Panc1 (cell line): ENCODE measurements around the gene LMTK2. TPM values are rescaled to one million over a fixed set of nuclear protein-coding genes. Genes with fewer than 3 reads are reported as not detected.
A peak's percentile ranks its signal among the peaks of the same experiment; 100 is the strongest.

Source experiments
- ATAC-seq: fragments of 200-7000 bp; cut with Tn5 transposase; 2 replicates; pipeline ENCODE4 v1.9.1; 2020; ENCODE audit warnings: mild to moderate bottlenecking, moderate library complexity
- BruUV-seq: library from RNA; stranded (reverse); fragments of 400-500 nt; replicated peaks from 2 replicates; lab custom pipeline; 2021; lab: Mats Ljungman, UMichigan
- CTCF ChIA-PET: fragments of 300-600 bp; sonication (Branson Sonifier 250); formaldehyde crosslinking; loops from one replicate; lab custom pipeline; 2022; ENCODE audit warnings: antibody characterized with exemption; lab: Charles Lee
- POLR2A ChIA-PET: fragments of 300-600 bp; sonication (Branson Sonifier 250); formaldehyde crosslinking; loops from one replicate; lab custom pipeline; 2022; ENCODE audit warnings: antibody characterized with exemption; lab: Charles Lee
- DNase-seq: peaks from one replicate; pipeline ENCODE4 v3.0.0-alpha.2; 2010; ENCODE audit warnings: low read depth, low spot score
- H3K27ac ChIP-seq: 2 replicates; pipeline ENCODE4 v1.5.1; 2011; ENCODE audit warnings: mild to moderate bottlenecking, low read length, inconsistent platforms
- H3K27me3 ChIP-seq: fragments of 200-500 bp; sonication (Bioruptor generic); 2 replicates; pipeline ENCODE4 v1.6.0; 2014; ENCODE audit warnings: low read length, inconsistent platforms; ENCODE audit not compliant: control insufficient read depth, insufficient read depth
- H3K36me3 ChIP-seq: fragments of 200-500 bp; sonication (Bioruptor generic); 2 replicates; pipeline ENCODE4 v1.5.1; 2014; ENCODE audit warnings: inconsistent platforms, mild to moderate bottlenecking, low read length, moderate library complexity; ENCODE audit not compliant: control insufficient read depth, insufficient read depth
- H3K4me1 ChIP-seq: 2 replicates; pipeline ENCODE4 v1.5.1; 2011; ENCODE audit warnings: inconsistent platforms, mild to moderate bottlenecking, low read length, moderate library complexity; ENCODE audit not compliant: control insufficient read depth, insufficient read depth
- H3K4me3 ChIP-seq, 2 experiments: 2 replicates each; pipeline ENCODE4 v1.5.1; 2011 to 2012; ENCODE audit warnings: low read depth in 2 of 2, low read length in 2 of 2, mild to moderate bottlenecking in 2 of 2, inconsistent platforms in 1 of 2, moderate library complexity in 1 of 2
- H3K9me3 ChIP-seq: fragments of 200-500 bp; sonication (Bioruptor generic); 2 replicates; pipeline ENCODE4 v1.5.1; 2014; ENCODE audit warnings: low read depth, mild to moderate bottlenecking, inconsistent platforms, low read length, moderate library complexity; ENCODE audit not compliant: control insufficient read depth, insufficient read depth
- CTCF ChIP-seq: fragments of 450-650 bp; IDR thresholded peaks from 2 replicates; pipeline ENCODE4 v1.5.1; 2017; ENCODE audit warnings: mild to moderate bottlenecking
- POLR2AphosphoS5 ChIP-seq: IDR thresholded peaks from 2 replicates; pipeline ENCODE4 v1.6.1; 2012; ENCODE audit warnings: mild to moderate bottlenecking, low read depth, low read length, moderate library complexity
- REST ChIP-seq, 2 experiments: IDR thresholded peaks; 2 replicates each; pipeline ENCODE4 v1.6.1; 2011 to 2012; ENCODE audit warnings: low read depth in 2 of 2, control low read depth in 1 of 2, low read length in 1 of 2, mild to moderate bottlenecking in 1 of 2, moderate library complexity in 1 of 2; ENCODE audit not compliant: insufficient read depth in 1 of 2
- SIN3A ChIP-seq: IDR thresholded peaks from 2 replicates; pipeline ENCODE4 v1.6.1; 2012; ENCODE audit warnings: low read depth, mild to moderate bottlenecking, low read length, moderate library complexity, borderline replicate concordance; ENCODE audit not compliant: insufficient read depth
- TCF7L2 ChIP-seq: IDR thresholded peaks from 2 replicates; pipeline ENCODE4 v1.6.1; 2011; ENCODE audit warnings: mild to moderate bottlenecking, low read depth, low read length, inconsistent platforms
- in situ Hi-C: cut with HindIII; loops from 2 replicates; pipeline ENCODE4 v1.10.0; 2016; ENCODE audit warnings: low sequenced_read_pairs, low pct_unique_long_range_greater_than_20kb
- intact Hi-C: fragments of 100-400 bp; cut with micrococcal nuclease; formaldehyde crosslinking; loops from one replicate; pipeline ENCODE4 v1.10.0; 2022; ENCODE audit not compliant: unreplicated experiment
- total RNA-seq: library from RNA; stranded (reverse); gene quantifications from one replicate; pipeline ENCODE4 v1.2.1, GENCODE V29; 2021; ENCODE audit not compliant: unreplicated experiment

The LMTK2 gene
- total RNA-seq, 1 experiment from 2014 or later, result 25.4 TPM

GRCh38 chr7:98116656-98117461 lies 10.2 kb downstream of the LMTK2 start:
- intact Hi-C loops, result no loop called here
- no peak for DNase-seq
- ChIA-PET CTCF (no interaction called here), POLR2A (interaction anchor here (0.6 kb wide), 1 partner anchor 35 kb away, joined by 6 read pairs; no protein-coding TSS in a partner anchor)
- ATAC-seq, result peak; percentile 72
- Histone ChIP-seq H3K36me3 (no peaks in the 10 kb centered on the region), H3K4me1 (peaks cover 35% of the 10 kb centered on the region), H3K9me3 (no peaks in the 10 kb centered on the region), H3K27ac (peak overlapping the region; percentile 27; the same call in 1 of the 2 replicates), H3K27me3 (no peaks in the 10 kb centered on the region), H3K4me3 (no peak overlapping the region)
- in situ Hi-C loops, result no loop called here
- TF ChIP-seq TCF7L2 (no peak), POLR2AphosphoS5 (no peak), SIN3A (no peak), REST (IDR thresholded peaks at IDR 0.05; ENCODE audit: insufficient read depth in 1 of 2, low read depth in 2 of 2, low read length in 1 of 2) (no peak), CTCF (no peak)
- BruUV-seq, result no TSS peak

GRCh38 chr7:98119256-98119918 lies 12.7 kb downstream of the LMTK2 start:
- Histone ChIP-seq H3K36me3 (no peaks in the 10 kb centered on the region), H3K27me3 (no peaks in the 10 kb centered on the region), H3K27ac (0 out of 2 replicates have a peak overlapping the region, but pooled peaks have one; percentile 3), H3K9me3 (no peaks in the 10 kb centered on the region), H3K4me1 (peaks cover 35% of the 10 kb centered on the region), H3K4me3 (no peak overlapping the region; a peak in 1 of 4 replicates)
- CTCF ChIA-PET, result no interaction called here
- POLR2A ChIA-PET, result interaction anchor here (0.6 kb wide), 1 partner anchor 137 kb away, joined by 3 read pairs; no protein-coding TSS in a partner anchor
- BruUV-seq, result no TSS peak
- ATAC-seq (peak; percentile 73), DNase-seq (no peak)
- TF ChIP-seq TCF7L2 (no peak), POLR2AphosphoS5 (no peak), SIN3A (no peak), CTCF (no peak), REST (IDR thresholded peaks at IDR 0.05; ENCODE audit: insufficient read depth in 1 of 2, low read depth in 2 of 2, low read length in 1 of 2) (no peak)
- in situ Hi-C loops (no loop called here), intact Hi-C loops (no loop called here)
